GM19324 (cell line): ENCODE data around the gene THSD7A.
"Not testable (repeated sequence)": the region's sequence is repeated elsewhere in the genome, so short reads cannot be mapped to it uniquely, and the experiment has no call there.

Experiments
- ATAC-seq: cut with Tn5 transposase; IDR thresholded peaks from one replicate; pipeline ENCODE4 v1.9.1; 2021; ENCODE audit warnings: mild to moderate bottlenecking, moderate library complexity; ENCODE audit not compliant: unreplicated experiment, low FRiP score

THSD7A gene

DNA sequence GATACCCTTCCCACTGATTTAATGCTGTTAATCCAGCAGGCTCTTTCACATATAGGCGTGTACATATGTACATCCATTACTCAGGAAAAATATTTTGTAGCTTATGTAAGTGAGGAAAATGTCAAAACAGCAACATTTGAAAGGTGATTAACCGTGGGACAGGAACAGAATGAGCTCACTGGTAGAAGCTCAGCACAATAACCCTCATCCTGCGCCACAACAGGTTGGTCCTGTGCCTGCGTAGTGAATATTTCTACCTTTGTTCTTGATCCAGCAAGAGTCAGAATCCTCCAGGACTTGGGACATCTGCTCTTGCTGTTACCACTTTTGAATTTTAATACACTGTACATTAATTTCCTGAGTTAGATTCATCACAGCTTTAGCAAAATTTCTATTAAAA is 359.4 kb downstream of the THSD7A start:
- no peak for ATAC-seq

DNA sequence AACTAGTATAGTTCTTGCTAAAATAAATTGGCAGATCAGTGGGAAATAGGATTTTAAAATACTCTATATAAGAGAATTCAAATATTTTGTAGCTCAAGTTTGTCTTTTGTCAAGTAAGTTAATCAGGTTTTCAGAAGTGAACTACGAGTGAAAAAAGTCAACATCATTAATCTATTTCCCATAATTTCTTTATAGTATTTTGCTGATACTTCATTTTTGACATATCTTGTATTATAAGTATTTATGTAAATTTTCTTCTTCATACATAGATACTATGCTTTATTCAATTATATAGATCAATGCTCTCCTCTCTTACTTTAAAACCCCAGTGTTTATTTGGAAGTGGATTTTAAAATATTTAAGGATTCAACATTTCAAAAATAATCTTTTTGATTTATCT is 360.7 kb downstream of the THSD7A start:
- ATAC-seq, result no peak

DNA sequence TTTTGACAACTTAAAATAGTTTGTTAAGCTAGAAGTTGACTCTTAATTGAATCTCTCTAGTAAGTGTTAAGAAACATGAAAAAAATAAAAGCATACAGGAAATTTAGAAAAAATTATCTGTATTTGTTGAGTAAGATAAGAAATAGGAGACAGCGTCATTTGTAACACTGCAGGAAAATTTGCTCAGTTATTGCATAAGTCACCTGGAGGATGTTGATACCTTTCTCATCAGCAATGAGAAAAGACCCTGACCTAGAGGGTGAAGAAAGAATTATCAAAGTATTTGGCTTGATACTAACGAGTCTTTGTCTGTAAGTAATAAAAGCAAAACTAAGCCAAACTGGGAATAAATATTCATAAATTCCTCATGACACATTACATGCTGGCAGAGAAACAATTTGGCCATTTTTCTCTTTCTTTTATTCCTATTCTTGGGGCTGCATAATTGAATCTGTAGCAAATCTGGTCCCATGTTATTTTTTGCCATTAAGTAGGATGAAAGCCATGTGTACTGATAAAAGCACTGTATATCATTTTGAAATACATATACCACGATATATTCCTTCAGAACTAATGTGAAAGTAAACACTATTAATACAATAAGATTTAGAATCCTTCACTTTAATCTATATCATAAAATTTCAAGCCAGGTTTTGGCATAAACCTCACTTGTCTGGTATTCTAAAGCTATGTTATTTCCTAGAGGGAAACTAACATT is 362.8 kb downstream of the THSD7A start:
- no peak for ATAC-seq

DNA sequence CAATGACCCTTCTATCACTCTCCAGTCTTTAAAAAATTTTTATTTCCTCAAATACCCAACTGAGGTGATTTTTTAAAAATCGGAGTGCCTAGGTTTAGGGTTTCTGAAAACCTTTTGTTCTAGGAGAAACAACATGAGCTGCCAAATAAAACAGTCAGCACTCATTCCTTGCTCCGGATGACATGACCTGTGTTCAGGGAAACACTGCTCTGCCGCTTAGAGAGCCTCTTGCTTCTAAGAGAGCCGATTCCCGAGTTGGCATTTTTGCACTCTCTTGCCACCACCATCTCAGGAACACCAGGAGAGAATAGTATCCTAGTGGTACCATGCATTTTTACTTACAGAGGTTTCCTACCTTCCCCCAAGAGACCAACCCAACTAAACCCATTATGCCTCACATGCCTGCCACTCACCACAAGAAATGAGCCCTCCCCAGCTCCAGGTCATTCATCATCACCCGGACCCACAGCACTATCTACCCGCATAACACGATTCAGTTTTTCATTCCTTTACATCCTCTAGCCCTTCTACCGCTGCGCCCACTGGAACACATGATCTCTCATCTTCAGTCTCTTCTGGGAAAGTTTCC is 365.4 kb downstream of the THSD7A start:
- ATAC-seq, result no peak

DNA sequence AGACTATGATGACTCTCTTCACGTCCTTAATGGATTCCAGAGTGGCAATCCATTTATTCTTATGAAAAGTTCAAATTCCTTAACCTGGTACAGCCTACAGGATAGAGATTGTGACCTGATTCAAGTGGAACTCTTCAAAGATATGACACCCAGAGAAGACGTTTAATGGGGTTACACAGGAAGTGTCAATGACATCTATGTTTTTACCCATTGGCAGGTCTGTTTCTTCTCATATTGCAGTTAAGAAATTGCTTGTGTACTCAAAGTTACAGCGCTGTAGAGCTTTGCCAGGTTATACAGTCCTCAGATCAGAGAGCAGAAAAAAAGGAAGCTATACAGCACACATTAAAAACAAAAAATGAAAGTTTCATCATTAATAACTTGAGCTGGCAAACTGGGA is 367.4 kb downstream of the THSD7A start:
- ATAC-seq, result no peak

DNA sequence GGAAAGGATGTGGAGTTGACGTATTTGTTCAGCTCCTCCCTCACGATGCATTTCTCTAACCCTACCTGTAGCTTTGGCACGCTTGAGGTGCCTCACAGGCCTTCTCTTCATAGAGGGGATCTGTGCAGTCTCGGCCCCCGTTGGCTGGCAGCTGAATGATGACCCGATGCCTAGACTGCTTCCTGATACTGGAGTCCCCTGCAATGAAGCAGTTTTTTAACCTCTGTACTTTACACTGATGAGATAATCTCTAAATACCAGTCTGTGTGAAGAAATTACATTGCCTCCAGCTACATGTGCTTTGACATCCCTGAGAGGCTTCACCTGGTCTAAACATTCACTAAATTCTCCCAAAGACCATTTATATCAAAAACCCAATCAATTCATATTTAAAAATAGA is 370.1 kb downstream of the THSD7A start:
- no peak for ATAC-seq

DNA sequence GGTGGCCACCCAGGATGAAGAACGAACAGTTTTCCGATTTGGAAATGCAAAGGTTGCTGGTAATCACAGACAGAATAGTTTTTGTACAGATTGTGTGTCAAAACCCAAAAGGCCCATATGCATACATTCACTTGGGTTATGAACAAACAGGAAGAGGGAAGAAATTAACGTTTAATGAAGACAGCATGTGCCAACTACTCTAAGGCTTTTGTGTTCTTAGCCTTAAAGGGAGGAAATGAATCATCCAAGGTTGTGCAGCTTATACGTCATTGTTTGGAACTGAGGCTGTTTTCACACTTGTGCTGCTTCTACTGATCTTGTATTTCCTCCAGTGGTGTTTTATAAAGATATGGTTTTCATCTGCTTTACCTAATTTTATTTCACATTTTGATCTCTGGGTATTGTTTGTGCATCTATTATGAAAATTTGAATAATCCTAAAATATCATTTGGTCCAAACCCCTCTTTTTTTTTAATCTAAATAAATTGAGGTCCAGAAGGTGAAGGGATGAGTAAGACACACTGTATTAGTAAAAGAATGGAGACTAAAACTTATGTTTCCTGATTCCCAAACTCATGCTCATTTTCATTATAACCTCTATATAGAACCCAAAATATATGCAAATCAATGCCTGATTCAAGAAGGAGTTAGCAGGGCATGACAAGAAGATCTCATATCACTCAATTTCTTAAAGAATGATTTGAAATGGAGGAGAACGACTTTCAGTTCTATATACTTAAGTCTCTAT is 373.1 kb downstream of the THSD7A start:
- no peak for ATAC-seq

DNA sequence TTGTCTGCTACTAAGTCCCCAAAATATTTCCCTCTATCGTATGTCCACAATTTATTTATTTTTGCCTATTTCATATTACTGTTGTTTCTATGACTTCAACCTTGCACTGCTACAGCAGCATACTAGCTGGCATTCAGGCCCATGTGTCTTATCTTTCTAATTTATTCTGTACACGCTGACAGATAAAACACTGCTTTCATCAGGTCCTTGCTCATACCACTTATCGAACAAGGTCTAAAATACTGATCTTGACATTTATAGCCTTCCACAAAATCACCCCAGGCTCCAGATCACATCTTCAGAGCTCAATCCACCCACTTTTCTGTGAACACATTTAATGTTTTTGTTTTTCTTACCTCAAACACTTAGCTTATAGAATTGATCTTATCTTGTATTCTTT is 374.6 kb downstream of the THSD7A start:
- no peak for ATAC-seq

DNA sequence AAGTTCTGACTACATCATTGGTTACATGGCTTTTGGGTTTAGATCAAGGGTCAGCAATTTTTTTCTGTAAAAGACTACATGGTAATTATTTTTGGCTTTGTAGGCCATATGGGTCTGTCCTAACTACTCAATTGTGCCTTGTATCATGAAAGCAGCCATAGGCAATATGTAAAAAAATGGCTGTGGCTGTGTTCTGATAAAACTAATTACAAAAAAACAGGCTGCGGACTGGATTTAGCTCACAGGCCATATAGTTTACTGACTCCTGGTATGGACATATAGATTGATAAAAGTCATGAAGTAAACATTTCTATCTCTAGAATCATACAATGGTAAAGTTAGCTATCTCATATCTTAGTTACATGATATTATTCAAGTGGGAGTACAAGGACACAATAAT is 375.4 kb downstream of the THSD7A start:
- ATAC-seq, result no peak

DNA sequence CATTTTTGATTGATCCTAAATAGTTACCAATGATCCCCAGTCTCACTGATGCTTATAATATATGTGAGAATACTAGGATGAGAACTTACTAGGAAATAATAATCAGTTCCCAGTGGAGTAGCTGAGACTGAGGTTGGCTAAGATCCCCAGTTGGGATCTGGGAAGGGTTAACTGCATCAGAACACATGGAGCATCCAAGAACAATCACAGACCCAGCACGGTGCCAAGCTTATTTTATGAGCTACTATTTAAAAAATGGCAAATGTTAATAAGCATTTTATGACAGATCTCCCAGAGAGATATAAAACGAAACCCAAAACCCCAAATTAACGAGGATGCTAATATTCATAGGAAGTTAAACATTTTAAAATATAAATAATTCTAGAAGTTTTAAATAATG is 379.5 kb downstream of the THSD7A start:
- no peak for ATAC-seq

DNA sequence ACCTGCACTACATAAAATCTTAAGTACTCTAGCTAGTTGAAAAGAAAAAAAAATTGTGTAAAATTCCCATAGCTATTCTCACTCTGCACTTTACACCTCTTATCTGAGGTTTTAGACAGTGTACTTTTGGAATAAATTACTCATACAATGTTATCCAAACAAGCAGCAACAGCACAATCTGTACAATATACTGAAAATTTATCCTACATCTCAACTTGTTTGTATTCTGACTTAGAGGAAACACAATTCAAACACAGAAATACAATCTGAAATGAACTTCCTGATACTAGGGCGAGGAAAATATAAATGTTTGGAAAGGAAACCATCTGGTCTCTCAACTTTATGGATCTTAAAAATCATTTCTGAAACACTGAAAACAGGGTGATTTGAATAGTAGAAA is 381.7 kb downstream of the THSD7A start:
- no peak for ATAC-seq

DNA sequence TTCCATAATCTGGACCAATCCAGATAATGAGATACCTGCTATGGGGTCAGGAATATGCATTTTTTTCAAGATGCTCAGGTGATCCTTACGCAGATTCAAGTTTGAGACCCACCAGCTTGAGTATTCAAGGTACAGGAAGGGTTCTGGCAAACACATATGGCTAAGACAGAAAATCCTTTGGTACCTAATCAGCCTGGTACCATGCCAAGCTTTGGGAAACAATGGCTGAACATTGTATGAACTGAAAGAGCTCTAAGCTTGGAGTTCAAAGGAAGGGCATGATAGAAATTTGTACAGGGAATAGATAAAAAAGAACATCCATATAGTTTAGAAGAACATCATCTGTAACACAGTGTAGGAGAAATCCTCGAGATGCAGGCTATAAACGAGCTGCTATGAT is 382.7 kb downstream of the THSD7A start:
- ATAC-seq, result no peak

DNA sequence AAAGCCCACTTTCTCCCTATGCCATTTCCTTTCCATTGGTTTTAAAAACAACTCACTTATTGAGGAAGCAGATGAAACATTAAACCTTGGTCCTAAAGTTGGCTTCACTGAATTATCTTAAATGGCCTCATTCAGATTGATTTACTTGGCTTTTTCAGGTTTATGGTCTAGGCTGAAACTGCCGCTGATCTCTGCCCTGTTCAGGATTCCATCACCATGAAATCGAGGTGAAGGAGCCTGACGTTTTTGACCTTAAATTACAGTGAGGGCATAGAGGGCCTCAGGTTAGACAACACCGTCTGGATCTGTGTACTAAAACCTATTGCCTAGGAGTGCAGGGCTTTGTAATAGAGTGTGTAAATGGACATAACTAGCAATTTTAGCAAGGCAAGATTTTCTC is 383.7 kb downstream of the THSD7A start:
- no peak for ATAC-seq

DNA sequence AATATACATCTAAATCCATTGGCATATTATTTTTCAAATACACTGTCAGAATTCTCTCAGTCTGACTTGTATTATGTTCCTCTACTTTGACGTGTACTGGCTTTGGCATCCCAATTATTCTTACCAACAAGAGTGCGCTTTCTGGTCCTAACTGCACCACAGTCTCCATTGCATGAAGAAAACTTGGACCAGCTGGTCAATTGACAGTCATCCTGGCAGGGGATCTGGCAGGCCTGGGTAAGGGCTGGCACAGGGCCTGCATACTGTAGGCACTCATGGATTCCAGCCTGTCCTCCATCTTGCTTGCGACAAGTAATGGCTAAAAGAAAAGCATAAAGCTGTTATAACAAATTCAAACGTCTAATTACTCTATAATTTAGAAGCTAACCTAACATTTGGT is 384.9 kb downstream of the THSD7A start:
- ATAC-seq, result no peak

DNA sequence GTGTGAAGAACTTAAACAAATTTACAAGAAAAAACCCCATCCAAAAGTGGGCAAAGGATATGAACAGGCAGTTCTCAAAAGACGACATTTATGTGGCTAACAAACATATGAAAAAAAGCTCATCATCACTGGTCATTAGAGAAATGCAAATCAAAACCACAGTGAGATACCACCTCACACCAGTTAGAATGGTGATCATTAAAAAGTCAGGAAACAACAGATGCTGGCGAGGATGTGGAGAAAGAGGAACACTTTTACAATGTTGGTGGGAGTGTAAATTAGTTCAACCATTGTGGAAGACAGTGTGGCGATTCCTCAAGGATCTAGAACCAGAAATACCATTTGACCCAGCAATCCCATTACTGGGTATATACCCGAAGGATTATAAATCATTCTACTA is 388.1 kb downstream of the THSD7A start:
- not testable (repeated sequence) for ATAC-seq

DNA sequence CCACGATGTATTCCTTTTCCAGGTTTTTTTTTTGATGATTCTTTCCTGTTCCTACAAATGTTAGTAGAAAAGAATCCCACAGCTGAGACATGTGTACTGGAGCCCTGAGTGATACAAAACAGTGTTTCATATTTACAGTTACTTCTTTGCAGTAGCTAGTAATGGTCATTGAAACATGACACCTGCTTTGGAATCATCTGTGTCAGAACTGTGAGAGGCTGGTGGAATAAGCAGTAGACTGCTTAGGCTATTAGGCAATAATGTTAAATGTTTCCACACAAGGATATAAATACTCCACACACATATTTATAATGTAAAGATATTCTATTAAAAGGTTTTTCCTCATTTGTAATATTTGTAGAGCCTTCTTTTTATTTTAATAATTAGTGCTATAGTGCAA is 394.0 kb downstream of the THSD7A start:
- ATAC-seq, result no peak

DNA sequence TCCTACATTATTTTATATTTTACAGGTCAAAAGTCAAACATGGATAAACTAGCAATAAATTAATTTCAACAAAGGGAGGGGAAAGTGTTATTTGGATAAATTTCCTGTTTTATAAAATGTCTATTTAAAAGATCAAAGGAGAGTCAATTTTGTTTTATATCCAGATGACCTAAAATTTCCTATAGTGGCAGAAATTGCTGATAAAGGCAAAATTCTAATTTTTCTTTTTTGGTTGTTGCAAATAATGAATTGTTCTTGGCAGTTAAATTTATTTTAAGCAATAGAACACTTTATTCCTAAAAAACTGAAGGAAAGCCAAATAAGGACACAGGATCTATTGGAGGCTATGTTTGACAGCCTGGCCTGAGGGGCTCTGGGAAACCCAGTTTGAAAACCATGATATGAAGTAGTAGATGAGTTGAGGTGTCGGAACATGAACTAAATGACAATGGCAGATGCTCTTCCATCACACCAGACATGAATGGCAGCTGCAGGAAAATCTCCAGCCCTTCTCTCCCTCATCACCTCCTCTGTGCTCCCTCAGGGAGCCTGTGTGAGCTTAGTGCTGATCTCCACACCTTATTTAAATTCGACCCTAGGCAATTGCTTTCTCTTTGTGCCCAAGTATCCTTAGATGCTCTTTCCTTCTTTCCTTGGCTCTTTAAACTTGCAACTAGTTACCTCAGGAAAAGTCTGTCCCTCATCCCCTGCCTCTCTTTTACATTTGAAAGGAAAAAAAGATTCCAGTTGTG is 395.0 kb downstream of the THSD7A start:
- ATAC-seq, result no peak

DNA sequence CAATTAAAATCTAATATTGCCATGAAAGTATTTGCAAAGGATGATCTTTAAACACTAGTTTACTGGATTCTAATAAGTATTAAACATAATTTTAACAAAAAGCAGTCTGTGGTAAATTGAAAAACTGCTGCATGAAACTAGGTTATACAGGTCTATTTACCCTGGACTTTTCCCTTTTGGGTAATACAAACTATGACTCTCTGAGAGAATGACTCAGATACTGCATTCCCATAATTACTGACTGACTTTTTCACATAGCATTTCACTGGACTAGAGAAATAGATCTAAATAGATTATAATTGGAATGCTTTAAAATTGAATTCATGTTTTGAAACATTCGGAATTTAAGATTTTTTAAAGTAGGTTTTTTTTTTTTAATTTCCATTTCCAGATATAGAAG is 395.7 kb downstream of the THSD7A start:
- no peak for ATAC-seq

DNA sequence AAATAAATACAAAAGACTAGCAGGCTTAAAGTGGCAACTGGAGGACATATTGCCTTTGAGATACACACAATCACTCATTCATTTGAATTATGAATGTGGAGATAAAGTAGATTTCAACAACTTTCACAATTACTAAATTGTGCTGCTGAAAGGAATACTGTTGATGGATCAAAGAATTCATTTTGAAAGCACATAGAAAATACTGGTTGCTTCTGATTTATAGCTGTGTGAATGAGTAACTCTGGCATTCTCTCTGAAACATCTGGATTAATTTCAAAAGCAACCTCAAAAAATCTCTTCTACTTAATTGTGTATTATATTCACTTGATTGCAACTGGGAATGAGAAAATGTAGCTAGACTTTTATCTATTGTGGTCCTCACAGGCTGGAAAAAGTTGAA is 397.6 kb downstream of the THSD7A start:
- no peak for ATAC-seq

DNA sequence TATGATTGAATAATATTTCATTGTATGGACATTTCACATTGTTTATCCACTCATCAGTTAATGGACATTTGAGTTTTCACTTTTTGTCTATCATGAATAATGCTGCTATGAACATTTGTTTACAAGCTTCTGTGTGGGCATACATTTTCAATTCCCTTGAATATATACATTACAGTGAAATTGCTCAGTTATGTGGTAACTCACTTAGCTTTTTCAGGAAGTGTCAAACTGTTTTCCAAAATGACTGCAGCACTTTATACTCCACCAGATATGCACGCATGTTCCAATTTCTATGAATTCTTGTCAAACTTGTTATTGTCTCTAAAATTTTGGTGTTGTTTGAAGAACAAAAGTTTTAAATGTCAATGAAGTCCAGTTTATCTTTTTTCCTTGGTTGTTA is 401.2 kb downstream of the THSD7A start:
- ATAC-seq, result no peak

DNA sequence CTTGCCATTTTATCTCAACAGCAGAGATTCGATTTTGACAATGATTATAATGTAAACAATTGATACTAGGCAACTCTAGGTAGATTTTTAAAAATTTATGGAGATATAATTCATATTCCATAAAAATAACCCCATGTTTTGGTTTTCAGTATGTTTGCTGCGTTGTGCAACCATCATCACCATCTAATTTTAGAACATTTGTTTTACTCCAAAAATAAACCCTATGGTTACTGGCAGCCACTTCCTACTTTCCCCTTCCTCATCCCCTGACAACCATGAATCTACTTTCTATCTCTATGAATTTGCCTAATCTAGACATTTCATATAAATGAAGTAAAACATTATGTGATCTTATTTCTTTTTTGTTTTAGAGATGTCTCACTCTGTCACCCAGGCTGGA is 401.9 kb downstream of the THSD7A start:
- ATAC-seq, result no peak
